Measurements from ENCODE around the gene SYNE1. TPM values are rescaled to one million over a fixed set of nuclear protein-coding genes. Genes with fewer than 3 reads are reported as not detected.

SYNE1 gene
- total and polyA plus RNA-seq, 10 of the 15 experiments (the other 5 are each of a cell fraction or from before 2014, with no cell fraction given): 2.3 to 28.7 (median 14.1) TPM

DNA sequence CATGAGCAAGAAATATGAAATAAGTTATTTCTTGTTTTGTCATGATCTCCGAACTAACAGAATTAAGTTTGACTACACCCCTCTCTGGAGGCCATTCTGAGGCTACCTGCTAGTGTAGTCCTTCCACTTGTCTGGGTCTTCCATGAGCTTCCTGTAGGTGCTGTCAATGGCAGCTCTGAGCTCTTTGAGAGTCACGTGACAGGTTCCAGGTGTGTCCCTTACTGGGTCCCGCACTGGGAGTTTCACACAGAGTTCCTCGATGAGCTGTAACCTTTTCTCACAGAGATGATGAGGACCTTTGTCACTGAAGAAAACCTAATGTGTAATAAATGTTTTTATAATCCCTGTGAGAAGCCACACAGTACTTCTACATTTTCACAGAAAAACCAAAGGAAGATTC is 186.6 kb downstream of the SYNE1 start:
- no peak overlapping the region for H2AFZ ChIP-seq (ENCODE audit: control insufficient read depth, low read depth, low read length)
- H3K4me2 ChIP-seq (ENCODE audit: control insufficient read depth, insufficient read depth): no peak overlapping the region
- no peak overlapping the region for H3K4me3 ChIP-seq
- in situ Hi-C loops (cut with MboI): no loop called here
- H4K20me1 ChIP-seq (ENCODE audit: control insufficient read depth, insufficient read depth): no peaks in the 10 kb centered on the region
- H3K27me3 ChIP-seq (replicated peaks in 1 of 2; ENCODE audit: control insufficient read depth in 2 of 2, insufficient read depth in 2 of 2, low read length in 1 of 2): peaks cover 0 to 2% of the 10 kb centered on the region in 2 experiments; a peak in 1 of 4 replicates
- 49% methylated on average over 4 of the region's 4 CpGs for WGBS (ENCODE audit: insufficient coverage, insufficient replicate concordance, low lambda C conversion rate, missing lambda C conversion rate)
- no peak overlapping the region for H3K27ac ChIP-seq (ENCODE audit: control insufficient read depth, insufficient read depth)
- ATAC-seq (no peak), FAIRE-seq (no peak), DNase-seq (ENCODE audit: low read depth, low spot score) (no peak)
- RAD21 ChIA-PET (ENCODE audit: unreplicated experiment): no interaction called here
- SMC1A ChIA-PET (ENCODE audit: uncharacterized antibody, unreplicated experiment): no interaction called here
- no peak overlapping the region for H3K9ac ChIP-seq (ENCODE audit: control insufficient read depth, insufficient read depth, low read length)
- TF ChIP-seq WRNIP1 (IDR thresholded peaks at IDR 0.05; ENCODE audit: borderline replicate concordance, low read depth, low read length) (no peak), RB1 (IDR thresholded peaks at IDR 0.05; ENCODE audit: borderline replicate concordance) (no peak), SMAD5 (IDR thresholded peaks at IDR 0.05; ENCODE audit: low read depth) (no peak), CREB1 (IDR thresholded peaks at IDR 0.05; ENCODE audit: low read depth) (no peak), IKZF1 (conservative IDR thresholded peaks at IDR 0.05) (no peak), SPI1 (IDR thresholded peaks at IDR 0.05; ENCODE audit: borderline replicate concordance, insufficient read depth, low read depth, low read length) (no peak), SUZ12 (IDR thresholded peaks at IDR 0.05; ENCODE audit: unreplicated experiment) (no peak), STAT1 (conservative IDR thresholded peaks at IDR 0.05) (no peak), HDAC6 (IDR thresholded peaks at IDR 0.05; ENCODE audit: unreplicated experiment) (no peak), SREBF1 (IDR thresholded peaks at IDR 0.05; ENCODE audit: low read length) (no peak), CHD1 (IDR thresholded peaks at IDR 0.05; ENCODE audit: low read depth, low read length) (no peak), PML (IDR thresholded peaks at IDR 0.05; ENCODE audit: low read length) (no peak), RBBP5 (conservative IDR thresholded peaks at IDR 0.05) (no peak)
- TF ChIP-seq, protein P1, sequence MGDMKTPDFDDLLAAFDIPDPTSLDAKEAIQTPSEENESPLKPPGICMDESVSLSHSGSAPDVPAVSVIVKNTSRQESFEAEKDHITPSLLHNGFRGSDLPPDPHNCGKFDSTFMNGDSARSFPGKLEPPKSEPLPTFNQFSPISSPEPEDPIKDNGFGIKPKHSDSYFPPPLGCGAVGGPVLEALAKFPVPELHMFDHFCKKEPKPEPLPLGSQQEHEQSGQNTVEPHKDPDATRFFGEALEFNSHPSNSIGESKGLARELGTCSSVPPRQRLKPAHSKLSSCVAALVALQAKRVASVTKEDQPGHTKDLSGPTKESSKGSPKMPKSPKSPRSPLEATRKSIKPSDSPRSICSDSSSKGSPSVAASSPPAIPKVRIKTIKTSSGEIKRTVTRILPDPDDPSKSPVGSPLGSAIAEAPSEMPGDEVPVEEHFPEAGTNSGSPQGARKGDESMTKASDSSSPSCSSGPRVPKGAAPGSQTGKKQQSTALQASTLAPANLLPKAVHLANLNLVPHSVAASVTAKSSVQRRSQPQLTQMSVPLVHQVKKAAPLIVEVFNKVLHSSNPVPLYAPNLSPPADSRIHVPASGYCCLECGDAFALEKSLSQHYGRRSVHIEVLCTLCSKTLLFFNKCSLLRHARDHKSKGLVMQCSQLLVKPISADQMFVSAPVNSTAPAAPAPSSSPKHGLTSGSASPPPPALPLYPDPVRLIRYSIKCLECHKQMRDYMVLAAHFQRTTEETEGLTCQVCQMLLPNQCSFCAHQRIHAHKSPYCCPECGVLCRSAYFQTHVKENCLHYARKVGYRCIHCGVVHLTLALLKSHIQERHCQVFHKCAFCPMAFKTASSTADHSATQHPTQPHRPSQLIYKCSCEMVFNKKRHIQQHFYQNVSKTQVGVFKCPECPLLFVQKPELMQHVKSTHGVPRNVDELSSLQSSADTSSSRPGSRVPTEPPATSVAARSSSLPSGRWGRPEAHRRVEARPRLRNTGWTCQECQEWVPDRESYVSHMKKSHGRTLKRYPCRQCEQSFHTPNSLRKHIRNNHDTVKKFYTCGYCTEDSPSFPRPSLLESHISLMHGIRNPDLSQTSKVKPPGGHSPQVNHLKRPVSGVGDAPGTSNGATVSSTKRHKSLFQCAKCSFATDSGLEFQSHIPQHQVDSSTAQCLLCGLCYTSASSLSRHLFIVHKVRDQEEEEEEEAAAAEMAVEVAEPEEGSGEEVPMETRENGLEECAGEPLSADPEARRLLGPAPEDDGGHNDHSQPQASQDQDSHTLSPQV (IDR thresholded peaks at IDR 0.05): no peak
- TF ChIP-seq, protein P2, sequence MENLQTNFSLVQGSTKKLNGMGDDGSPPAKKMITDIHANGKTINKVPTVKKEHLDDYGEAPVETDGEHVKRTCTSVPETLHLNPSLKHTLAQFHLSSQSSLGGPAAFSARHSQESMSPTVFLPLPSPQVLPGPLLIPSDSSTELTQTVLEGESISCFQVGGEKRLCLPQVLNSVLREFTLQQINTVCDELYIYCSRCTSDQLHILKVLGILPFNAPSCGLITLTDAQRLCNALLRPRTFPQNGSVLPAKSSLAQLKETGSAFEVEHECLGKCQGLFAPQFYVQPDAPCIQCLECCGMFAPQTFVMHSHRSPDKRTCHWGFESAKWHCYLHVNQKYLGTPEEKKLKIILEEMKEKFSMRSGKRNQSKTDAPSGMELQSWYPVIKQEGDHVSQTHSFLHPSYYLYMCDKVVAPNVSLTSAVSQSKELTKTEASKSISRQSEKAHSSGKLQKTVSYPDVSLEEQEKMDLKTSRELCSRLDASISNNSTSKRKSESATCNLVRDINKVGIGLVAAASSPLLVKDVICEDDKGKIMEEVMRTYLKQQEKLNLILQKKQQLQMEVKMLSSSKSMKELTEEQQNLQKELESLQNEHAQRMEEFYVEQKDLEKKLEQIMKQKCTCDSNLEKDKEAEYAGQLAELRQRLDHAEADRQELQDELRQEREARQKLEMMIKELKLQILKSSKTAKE (IDR thresholded peaks at IDR 0.05; ENCODE audit: low read depth, poor library complexity, severe bottlenecking): no peak
- TF ChIP-seq, protein P3, sequence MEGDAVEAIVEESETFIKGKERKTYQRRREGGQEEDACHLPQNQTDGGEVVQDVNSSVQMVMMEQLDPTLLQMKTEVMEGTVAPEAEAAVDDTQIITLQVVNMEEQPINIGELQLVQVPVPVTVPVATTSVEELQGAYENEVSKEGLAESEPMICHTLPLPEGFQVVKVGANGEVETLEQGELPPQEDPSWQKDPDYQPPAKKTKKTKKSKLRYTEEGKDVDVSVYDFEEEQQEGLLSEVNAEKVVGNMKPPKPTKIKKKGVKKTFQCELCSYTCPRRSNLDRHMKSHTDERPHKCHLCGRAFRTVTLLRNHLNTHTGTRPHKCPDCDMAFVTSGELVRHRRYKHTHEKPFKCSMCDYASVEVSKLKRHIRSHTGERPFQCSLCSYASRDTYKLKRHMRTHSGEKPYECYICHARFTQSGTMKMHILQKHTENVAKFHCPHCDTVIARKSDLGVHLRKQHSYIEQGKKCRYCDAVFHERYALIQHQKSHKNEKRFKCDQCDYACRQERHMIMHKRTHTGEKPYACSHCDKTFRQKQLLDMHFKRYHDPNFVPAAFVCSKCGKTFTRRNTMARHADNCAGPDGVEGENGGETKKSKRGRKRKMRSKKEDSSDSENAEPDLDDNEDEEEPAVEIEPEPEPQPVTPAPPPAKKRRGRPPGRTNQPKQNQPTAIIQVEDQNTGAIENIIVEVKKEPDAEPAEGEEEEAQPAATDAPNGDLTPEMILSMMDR (IDR thresholded peaks at IDR 0.05 in 2 of 3, conservative IDR thresholded peaks at IDR 0.05 in 1 of 3; ENCODE audit: control insufficient read depth in 2 of 3, extremely low read depth in 1 of 3, insufficient read depth in 1 of 3, low read depth in 3 of 3, low read length in 3 of 3): no peak
- no peaks in the 10 kb centered on the region for H3K79me2 ChIP-seq (ENCODE audit: control insufficient read depth, insufficient read depth, low read length)
- intact Hi-C loops (cut with micrococcal nuclease; ENCODE audit: unreplicated experiment): no loop called here
- BruUV-seq (replicated peaks): no TSS peak
- CTCF ChIA-PET: interaction anchor here (0.6 kb wide), 1 partner anchor 16 kb away, joined by 3 read pairs; no protein-coding TSS in a partner anchor
- POLR2A ChIA-PET: no interaction called here
- H3K4me1 ChIP-seq (ENCODE audit: control insufficient read depth, insufficient read depth, low read length): no peaks in the 10 kb centered on the region
- no peaks in the 10 kb centered on the region for H3K36me3 ChIP-seq (ENCODE audit: control insufficient read depth in 2 of 2, insufficient read depth in 2 of 2, low read length in 1 of 2)
- H3K9me3 ChIP-seq (replicated peaks; ENCODE audit: control insufficient read depth, insufficient read depth, low read length): no peaks in the 10 kb centered on the region
